GM12873 (cell line): ENCODE measurements around the gene SMIM20.

Experiments
- TF ChIP-seq, protein P1 (sequence below): IDR thresholded peaks from 2 replicates; pipeline ENCODE4 v1.5.1; 2012; ENCODE audit warnings: low read depth, mild to moderate bottlenecking, moderate library complexity, low read length, control low read depth; ENCODE audit not compliant: insufficient read depth; ENCODE audit errors: missing control alignments

Gene SMIM20

DNA sequence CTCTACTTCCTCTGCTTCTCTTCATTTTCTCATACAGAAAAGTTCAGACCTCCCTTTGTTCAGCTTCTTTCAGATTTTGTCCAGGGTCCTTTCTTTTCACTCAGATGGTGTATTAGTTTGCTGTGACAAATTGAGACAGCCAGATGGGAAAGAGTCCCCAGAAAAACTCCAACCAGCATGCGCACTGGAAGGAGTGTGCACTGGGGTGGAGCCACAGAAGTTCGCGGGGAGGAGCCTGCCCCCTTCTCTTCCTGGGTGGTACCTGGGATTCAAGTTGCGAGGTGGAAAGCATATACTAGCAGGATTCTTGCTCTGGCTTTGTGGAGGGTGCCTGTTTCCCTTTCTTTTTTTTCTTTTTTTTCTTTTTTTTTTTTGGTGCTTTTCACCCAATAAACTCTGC is 51.6 kb downstream of the SMIM20 start:
- TF ChIP-seq, protein P1, sequence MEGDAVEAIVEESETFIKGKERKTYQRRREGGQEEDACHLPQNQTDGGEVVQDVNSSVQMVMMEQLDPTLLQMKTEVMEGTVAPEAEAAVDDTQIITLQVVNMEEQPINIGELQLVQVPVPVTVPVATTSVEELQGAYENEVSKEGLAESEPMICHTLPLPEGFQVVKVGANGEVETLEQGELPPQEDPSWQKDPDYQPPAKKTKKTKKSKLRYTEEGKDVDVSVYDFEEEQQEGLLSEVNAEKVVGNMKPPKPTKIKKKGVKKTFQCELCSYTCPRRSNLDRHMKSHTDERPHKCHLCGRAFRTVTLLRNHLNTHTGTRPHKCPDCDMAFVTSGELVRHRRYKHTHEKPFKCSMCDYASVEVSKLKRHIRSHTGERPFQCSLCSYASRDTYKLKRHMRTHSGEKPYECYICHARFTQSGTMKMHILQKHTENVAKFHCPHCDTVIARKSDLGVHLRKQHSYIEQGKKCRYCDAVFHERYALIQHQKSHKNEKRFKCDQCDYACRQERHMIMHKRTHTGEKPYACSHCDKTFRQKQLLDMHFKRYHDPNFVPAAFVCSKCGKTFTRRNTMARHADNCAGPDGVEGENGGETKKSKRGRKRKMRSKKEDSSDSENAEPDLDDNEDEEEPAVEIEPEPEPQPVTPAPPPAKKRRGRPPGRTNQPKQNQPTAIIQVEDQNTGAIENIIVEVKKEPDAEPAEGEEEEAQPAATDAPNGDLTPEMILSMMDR = no peak

DNA sequence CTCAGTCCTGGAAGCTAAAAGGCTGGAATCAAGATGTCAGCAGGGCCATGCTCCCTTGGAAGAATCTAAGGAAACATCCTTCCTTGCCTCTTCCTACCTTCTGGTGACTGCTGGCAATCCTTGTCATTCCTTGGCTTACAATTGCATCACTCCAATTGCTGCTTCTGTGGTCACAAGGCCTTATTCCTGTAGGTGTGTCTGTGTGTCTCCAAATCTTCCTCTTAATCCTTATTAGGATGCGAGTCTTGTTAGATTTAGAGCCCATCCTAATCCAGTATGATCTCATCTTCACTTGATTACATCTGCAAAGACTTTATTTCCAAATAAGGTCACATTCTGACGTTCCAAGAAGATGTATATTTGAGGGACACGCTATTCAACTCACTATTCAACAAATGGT is 52.2 kb downstream of the SMIM20 start:
- TF ChIP-seq, protein P1 = no peak

DNA sequence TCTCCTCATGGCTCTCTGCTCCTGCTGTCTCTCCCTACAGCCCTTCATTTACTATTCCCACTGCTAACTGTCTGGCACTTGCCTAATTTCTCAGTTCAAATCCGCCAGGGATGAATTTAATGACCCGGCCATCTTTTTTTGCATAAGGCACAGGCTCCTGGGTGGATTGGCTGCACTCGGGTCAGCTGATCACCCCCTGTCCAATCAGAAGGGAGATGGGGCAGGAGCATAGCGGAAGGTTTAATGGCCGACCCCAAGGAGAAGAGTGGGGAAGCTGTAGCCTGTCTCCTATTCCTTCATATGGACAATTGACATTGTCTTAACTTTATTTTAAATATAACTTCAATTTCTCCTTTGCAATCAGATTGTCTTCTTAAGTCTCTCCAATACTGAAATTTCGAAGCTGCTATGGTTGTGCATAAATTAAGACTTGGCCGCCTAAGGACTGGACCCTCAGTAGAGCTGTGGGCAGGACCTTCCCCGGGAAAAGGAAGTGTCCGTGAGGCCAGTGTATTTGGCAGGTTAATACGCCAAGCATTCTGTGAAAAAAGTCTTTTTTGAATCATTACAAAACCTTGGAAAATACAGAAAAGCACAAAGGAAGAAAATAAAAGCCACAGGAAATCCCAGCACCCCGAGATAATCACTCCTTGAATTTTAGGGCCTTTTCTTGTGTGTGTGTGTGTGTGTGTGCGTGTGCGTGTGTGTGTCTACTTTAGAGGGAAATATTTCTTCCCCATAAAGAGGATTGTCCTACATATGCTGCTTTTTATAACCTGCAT is 55.5 kb downstream of the SMIM20 start:
- TF ChIP-seq, protein P1 = no peak

DNA sequence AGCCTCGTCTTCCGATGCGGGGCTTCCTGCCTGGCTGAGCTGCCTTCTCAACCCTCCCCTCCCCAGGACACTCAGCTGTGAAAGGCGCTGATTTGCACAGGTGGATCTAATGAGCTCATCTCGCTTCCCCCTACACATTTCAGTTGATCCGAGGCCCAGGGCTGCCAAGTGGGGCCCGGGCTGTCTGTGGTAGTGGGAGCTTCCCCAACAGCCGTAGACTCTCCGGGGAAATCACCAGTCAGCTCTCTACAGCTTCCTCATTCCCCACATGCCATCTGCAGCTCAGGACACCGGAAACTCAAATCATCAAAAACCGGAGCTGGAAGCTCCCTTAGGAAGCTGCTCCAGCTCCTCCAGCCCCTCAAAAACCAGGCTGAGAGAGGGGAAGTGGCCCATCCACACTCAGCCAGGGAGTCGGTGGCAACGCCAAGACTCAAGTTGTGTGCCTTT is 56.2 kb downstream of the SMIM20 start:
- TF ChIP-seq, protein P1 = no peak

DNA sequence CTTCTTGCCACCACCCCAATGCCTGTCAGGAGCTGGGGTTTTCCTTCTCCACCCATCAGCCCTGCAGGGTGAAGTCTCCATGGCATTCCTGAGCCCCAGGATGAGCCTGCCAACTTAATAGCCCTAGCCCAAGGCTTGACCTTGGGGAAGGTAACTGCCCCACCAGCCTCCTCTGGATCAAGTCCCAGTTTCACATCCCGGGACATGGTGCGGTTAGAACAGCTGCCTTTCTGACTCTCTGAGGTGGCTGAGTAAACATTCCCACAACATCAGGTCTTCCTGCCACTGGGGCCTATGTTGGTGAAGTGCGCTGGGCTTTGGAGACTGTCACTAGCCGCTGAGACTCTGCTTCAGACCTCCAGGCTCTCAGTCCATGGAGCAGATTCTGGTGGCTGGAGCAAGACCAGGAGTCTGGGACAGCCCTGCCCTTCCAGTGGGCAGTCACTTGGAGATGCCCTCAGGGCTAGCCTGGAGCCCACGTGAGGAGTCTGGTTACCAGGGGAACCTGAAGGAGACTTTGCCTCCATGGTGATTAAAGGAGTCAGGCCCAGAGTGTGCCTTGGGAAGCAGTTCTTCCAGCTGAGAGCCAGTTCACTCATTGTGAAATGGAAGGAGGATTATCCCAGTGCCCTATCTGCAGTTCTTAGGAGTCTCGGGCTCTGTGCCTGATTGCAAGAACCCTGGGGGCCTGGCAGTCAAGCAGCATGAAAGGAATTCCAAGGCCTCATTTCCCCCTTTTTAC is 56.8 kb downstream of the SMIM20 start:
- TF ChIP-seq, protein P1 = no peak

DNA sequence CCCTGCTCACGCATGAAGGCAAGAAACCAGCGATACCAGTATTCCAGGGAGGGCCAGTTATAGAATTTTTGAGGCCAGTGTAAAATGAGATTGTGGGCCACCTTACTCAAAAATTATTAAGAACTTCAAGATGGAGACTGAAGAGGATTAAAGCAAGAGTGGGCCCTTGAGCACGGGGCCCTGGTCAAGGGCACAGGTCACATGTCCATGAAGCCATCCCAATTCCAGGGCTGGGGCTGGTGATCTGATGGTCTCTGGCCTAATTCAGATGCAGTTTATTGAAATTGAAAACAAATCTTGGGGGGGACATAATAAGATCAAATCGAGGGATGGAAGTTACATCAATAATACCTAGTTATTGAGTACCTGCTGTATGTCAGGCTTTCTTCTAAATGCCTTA is 58.3 kb downstream of the SMIM20 start:
- TF ChIP-seq, protein P1 = no peak

DNA sequence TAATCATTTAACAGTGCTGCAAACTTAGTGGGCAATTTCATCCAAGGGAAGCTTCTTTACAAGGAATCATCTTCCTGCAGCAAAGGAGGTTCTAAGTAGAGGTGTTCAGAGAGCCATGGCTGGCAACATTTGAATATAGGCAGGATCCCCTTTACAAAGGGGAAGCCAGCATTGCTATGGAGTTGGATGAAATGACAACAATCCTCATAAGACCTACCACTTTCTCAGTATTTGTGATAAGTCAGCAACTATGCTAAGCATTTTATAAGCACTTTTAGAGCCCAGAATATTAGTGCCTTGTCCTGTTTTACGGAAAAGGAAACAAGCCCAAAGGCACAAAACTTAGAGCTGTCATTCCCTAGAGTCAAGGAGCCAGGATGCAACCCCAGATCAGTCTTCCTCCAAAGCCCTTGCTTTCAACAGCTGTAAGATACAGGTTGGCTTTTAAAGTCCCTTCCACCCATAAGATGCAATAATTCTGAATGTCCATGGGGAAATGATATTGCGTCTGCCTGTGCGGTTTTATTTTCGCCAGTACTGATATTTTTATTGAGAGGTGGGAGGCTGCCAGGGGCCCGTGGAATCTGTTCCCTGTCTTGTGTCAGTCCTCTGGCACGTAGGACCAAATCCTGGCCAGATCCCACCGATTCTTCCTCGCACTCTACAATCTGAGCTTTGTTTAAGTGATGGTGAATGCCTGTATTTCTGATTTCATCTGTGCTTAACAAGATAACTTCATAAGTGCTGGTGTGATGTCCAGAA is 59.1 kb downstream of the SMIM20 start:
- TF ChIP-seq, protein P1 = no peak
